Erythroblast (primary cell): ENCODE data around the gene PKP4.

Experiments
- GATA1 ChIP-seq: IDR thresholded peaks from 2 replicates; pipeline ENCODE4 v1.6.1; 2011; ENCODE audit warnings: low read depth, mild to moderate bottlenecking, control low read depth, low read length, moderate library complexity
- POLR2A ChIP-seq: IDR thresholded peaks from 2 replicates; pipeline ENCODE4 v1.6.1; 2011; ENCODE audit warnings: mild to moderate bottlenecking, low read length

GRCh38 chr2:158715357-158715756 is 258.6 kb downstream of the PKP4 start:
- no peak for TF ChIP-seq POLR2A
- no peak for TF ChIP-seq GATA1
